HG03066 (cell line): ENCODE data around the gene MAML2.

Source experiments
- ATAC-seq: cut with Tn5 transposase; IDR thresholded peaks from one replicate; pipeline ENCODE4 v1.9.1; 2021; ENCODE audit warnings: low read depth; ENCODE audit not compliant: unreplicated experiment

The MAML2 gene

DNA sequence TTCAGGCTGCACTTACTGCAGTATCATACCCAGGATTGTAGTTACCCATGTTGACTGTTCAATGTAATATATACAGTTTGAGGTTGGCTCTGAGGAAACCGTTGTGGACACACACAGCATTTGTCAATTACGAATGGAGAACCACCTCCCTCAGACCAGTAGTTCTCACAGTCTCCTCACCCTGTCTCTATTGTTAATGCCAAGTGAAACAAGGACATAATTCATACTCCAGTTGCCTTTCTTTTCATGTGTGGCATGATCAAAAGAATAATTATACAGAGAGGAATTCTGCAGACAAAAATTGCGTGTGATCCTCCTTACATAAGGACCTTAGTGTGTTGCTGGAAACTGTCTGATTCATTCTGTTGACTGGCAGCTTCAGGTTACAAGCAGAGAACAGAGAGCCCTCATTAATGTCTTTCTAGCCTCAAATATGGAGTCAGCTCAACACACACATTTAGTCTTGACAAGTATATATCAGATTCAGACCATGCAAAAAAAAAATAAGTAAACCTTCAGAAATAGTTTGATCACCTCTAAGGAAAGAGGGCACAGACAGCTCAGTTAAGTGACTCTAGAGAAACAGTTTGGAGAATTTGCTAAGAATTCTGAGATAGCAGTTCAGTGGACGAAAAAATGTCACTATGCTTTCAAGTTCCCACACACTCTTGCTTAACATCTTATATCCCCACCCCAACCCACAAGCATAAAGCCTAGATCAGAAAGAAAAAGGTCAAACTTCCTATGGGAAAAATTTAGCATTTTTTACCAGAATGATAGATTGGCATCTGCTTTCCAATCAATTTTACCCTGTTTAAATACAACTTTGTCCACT lies 96.1 kb downstream of the MAML2 start:
- ATAC-seq, result no peak

DNA sequence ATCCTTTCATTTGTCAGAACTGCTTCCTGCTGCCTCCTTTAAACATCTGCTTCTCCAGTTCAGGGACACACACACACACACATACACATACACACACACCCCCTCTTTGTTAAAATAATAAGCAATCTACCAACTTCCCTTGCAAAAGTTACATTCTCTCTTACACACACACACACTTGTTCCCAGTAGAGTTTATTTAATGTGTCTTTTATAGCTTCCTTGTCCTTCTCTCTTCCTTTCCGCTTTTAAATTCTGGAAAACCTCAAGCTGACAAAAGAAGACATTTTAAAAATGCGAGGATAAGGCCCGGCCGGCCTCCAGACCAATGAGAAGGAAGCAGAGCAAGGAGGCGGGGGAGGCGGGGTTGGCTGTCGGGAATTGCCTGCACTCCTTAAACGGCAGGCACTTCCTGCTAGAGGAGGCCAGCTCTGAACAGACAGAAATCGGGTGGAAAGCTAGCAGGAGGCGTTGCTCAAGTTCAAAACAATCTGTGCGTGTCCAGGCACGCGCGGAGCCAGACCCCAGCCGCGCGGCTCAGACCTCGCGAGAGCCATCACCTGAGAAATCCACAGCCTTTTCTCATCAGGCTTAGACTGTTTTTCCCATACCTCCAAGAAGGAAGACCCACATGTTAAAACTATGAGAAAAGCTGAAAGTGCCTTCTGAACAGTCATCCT lies 99.9 kb downstream of the MAML2 start:
- peak; percentile 92 for ATAC-seq

DNA sequence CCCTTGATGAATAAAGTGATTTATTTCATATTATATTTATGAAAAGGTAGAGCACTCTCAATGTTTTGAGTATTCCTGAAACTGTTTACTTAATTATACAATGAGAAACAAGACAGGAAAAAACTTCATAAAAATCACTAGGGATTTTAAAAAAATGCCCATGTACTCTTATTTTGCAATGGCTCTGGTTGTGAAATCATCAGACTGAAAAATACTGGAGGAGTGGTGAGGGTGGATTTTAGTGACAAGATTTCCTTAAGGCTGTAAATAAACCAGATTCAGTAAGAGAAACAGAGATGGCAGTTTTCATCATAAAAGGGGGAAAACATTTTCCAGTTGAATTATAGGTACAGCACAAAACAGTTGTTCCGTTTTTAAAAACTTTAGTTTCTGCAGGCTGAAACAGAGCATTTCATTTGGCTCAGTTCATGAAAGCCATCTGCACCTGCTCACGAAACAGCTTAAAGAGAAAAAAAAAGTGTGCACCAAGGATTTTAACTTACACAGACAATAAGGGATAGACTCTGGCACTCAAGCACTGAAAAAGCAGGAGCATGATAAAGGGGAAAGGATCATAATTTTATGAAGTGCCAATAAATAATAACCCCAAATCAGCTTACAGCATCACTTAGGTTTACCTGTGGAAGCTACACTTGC lies 100.7 kb downstream of the MAML2 start:
- no peak for ATAC-seq

DNA sequence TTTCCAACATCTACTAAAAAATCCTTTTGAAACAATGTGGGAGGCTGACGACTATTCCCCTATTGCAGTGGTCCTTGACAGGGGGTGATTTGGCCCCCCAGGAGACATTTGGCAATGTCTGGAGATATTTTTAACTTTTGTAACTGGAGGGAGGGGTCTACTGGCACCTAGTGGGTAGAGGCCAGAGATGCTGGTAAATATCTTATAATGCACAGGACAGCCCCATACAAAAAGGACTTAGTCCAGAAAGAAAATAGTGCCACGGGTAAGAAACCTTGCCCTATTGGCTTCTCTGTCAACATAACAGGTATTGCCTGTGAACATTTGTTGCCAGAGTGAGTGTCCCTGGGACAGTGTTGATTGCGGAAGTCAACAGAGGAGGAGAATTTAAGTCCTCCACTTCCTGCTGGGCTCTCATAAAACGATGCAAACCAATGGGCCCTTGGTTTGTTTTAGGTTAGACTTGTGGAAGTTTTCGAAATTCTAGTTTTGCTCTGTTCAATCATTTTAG lies 101.6 kb downstream of the MAML2 start:
- no peak for ATAC-seq

DNA sequence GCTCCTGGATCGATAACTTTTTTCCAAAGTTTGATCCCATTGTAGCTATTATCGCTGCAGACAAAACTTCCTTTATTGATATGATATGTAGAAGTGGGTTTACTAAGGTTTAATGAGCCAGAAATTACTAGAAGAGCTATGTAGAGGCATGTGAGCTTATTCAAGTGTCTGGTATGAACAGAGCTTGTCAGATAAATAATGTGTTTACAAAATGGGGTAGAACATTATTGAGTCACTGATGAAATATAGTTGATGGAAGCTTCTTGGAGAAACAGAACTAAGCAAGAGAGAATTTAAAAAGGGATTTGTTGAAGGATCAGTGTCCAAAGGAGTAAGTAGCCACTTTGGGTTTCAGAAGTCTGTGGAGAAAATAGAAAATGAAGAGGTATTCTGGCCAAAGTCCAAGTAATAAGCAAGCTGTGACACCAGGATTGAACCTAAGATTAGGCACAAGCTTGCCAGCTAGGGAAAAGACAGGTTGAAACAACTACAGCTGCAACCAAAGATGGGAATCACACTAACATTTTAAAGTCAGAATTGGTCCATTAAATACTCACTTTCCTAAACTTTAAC lies 104.3 kb downstream of the MAML2 start:
- ATAC-seq, result no peak

DNA sequence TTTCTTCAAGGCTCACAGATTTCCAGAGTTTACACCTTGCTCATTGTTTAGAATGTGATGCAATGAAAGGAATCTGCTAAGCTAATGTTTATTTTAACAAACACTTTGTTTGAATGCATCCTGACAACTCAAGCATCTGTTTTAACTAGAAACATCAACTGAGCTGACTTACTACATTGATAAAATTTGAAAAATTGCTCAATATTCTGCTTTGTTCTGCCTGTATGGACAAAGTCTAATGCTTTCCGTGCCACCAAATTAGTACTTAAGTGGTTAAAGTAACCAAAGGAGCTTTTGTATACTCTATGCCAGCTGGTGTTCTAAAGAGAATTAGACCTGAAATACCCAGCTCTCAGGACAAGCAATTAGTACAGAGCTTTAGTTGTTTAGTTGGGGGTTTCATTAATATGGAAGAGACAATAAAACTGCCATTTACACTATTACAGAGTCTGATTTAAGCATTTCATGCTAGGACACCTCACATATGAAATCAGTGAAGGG lies 105.2 kb downstream of the MAML2 start:
- no peak for ATAC-seq

DNA sequence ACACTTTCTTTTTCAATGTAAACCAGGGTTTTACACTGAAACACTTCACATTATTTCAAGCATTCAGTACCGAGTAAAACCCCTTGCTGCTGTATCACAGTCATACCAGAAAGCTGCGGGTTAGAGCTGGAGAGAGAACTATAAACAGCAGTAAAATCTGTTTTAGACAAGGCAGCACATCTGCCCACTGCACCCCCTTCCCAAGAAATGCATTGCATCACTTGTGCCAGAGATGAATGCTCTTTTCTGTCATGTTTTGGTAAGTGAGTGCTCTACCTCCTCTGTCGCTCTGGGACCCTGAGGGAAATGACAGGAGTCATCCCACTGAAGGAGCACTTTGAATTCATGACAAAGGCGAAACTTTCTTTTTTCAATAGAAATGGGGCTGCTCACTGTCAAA lies 107.2 kb downstream of the MAML2 start:
- peak; percentile 66 for ATAC-seq

DNA sequence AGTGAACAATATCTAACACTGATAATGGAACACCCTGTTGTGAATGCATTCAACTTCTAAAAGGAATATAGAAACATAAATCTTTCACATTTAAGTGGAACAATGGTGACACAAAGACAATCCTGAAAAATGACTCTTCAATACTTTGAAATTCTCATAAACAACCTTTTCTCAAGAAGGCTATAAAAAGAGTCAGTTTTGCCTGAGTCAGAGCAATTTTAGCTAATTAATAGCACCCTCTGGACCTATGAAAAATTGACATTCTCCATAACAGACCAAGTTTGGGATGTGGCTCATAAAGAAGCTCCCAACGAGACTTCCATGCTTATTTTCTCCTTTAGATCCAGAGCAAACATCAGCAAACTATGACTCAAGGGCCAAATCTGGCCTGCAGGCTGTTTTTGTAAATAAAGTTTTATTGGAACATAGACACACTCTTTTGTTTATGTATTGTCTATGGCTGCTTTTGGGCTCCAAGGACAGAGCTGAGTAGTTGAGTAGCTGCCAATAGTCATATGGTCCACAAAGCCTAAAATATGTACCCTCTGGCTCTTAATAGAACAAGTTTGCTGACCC lies 108.0 kb downstream of the MAML2 start:
- no peak for ATAC-seq

DNA sequence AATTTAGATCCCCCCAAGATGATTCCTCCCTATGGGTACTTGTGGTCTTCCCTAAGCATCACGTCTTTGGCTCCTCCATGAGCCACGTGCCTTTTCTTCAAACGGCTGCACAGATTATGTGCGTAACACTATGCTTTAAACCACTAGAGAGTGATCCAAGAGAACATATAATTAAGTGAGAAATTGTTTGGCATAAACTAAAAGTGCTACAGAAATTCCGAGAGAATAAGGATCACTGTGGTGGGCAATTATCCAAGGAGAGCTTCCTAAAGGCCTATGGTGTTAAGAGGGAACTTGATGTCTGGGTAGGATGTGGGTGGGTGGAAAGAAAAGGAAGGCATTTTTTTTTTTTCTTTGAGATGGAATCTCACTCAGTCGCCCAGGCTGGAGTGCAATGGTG lies 110.9 kb downstream of the MAML2 start:
- ATAC-seq, result no peak

DNA sequence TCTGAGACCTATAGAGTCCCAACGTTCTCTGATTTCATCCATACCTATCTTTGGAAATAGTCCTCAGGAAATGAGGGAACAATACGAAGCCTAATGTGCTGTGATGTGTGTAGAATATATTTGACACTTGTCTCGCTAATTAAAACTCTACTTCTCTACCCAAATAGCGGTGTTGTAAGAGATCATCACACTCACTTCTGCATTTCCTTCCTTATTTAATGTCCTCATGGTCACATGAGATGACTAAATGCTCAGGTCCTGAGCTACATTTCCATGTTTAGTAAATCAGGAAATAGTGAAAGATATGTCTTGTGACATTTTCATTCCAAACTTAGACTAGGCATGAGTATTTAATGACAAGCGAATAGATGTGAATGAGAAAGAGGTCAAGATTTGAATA lies 112.3 kb downstream of the MAML2 start:
- no peak for ATAC-seq

DNA sequence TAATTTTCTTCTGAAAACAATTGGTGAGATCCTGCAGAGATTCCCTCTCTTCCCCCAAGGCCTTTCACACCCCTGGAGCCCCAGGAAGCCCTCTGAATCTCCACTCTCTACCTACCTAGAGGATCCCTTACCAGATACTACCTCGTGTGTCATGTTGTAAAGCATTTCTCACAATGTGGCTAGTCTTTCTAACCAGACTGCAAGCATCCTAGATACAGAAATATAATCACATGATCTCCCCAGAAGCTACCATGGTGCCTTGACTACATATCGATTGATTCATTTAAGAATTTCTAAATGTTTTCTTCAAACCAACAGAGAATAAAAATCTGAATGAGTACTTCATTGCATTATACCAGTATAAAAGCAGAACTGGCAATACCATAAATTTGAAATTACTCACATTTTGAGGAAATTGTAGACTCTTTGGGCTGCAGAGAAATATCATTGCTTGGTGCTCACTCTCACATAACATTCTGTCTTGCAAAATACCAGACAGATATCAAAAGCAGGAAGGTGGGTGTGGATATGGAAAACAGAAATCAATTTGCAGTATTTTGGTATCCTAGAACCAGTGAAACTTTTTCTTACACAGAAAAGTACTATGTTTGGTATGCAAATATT lies 113.5 kb downstream of the MAML2 start:
- ATAC-seq, result no peak

DNA sequence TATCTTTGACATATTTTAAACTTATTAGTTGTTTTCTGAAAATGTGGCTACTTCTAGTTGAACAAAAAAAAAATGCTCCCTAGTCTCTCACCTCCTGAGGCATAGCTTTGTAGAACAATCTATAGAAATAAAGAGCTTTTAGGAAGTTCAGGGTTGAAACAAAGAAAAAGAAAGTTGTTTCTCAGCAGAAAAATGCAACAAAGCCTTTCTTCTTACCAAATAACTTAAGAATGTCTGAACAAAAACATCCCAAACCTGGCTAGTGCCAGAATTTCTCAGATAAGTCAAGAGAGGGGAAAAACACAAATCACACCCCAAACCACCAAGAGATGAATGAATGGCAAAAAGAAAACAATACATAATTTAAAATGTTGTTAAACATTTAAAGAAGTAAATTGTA lies 114.1 kb downstream of the MAML2 start:
- ATAC-seq, result no peak

DNA sequence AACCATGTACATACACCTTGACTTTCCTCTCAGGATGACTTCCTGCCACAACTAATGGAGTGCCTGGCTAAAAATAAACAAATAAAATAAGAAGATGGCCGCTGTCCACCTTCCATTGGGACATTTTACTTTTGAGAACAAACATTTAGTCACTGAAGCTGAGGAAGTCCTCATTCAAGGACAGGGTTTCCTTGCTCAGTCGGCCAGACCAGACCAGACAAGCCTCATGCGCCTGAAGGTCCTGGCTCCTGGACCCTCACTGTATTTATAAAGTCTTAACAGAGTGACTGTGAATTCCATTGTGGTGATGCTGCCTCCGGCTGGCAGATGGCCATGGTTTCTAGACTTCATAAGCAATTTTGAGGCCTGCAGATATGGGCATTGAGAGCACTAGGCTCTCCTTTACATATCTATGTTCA lies 114.5 kb downstream of the MAML2 start:
- ATAC-seq, result no peak

DNA sequence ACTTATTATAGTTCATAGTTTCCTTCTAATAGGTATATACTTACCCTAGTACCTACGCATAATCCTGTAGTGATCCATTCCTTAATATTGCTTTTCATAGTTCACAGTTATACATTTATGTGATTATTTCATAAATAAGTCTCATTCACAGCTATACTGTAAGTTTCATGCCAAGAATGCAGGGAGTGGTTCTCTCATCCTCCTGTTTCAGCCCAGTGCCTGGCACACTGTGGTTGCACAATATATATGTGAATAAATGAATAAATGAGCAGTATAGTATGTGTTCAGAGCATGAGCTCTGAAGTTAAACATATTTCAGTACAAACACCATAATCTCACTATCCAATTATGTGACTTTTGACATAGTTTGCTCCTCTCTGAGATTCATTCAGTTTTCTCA lies 115.8 kb downstream of the MAML2 start:
- no peak for ATAC-seq

DNA sequence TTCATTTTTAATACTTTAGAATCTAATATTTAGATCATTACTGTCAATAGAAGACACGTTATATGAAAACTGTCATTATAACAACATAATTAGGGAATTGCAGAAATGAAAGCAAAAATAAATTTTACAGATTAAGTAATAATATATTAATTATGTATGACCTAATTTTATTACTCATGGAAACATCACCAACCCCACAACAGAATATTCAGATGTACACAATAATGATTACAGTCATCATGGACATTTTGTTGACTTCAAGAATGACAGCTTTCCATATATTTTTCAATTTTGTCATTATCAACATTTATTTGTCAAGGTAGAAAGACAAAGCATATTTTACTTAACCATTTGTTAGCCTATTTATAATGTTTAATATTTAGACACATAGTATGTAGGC lies 119.9 kb downstream of the MAML2 start:
- ATAC-seq, result no peak

DNA sequence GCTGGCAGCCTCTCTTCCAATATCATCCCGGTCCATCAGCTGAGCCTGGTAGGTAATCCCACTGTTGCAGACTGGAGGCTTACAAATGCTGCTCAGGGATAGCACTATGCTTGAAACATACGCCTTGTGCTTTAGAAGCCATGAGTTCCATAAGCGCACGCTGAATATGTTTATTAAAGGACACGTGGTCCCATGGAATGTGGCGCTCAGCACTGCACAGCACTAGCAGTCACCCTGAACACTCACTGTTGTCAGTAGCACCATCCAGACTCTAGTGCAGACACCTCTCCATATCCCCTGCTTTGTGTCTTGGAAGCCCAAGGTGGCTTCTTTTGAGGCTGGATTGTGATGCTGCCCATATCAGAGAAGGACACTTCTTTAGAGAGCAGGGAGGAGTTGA lies 120.9 kb downstream of the MAML2 start:
- ATAC-seq, result no peak

DNA sequence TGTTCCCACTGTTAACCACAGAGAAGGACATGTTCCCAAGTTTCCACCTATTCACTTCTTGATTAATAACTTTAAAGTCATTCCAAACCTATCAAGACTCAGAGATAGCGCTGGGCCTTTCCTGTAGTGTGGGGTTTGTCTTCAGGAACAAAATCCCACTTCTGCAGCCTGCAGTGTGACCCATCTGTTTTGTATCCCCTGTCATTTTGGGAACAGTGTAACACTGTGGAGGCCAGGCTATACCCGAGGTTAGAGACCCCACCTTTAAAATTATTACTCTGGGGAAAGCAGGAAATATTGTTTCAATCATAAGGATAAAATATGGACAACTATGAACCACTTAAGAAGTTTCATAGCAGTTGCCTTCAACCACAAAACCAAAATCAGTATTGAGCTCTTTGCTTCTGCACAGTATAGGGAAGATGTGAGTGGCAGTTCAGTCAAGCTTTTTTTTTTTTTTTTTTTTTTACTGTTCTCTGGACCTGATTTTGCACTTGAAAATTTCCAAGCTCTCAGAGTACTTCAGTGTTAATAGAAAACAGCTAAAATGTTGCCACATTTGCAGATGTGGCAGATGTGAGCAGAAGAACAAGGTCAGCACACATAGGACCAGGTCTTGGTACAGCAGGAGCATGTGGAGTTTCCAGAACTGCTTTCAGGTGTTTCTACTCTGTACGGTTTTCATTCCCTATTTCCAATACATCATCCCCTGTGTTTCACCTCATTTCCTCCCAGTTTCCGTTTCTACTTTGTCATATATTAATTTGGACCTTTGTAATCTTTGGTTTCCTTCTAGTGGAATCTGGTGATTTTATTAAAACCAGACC lies 121.5 kb downstream of the MAML2 start:
- no peak for ATAC-seq

DNA sequence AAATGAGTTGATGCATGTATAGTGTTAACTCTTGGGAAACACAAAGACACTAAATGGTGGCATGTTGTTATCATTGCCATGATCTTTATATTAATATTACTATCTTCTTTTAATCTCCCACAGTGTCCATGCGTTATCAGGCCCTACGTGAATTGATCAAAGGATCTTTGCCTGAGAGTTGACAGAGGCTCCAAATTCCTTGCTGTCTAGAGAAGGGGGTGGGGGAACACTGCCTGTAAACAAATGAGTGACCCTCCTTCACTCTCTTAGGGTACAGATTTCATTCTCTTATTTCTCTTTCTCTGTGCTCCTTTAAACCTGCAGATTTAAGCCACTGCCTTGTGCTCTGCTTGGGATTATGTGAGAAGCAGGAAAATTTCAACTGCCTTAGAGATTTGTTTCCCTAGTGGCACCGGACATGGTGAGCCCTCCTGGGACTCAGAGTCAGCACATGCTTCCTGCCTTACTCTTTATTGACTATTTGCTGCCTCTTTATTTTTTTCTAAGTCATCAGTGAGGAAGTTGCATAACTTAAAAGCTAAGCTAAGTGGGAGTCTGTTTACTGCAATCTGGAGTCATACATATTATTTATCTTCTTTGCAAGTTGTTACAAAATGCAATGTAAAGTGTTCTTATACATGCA lies 122.9 kb downstream of the MAML2 start:
- ATAC-seq, result no peak

DNA sequence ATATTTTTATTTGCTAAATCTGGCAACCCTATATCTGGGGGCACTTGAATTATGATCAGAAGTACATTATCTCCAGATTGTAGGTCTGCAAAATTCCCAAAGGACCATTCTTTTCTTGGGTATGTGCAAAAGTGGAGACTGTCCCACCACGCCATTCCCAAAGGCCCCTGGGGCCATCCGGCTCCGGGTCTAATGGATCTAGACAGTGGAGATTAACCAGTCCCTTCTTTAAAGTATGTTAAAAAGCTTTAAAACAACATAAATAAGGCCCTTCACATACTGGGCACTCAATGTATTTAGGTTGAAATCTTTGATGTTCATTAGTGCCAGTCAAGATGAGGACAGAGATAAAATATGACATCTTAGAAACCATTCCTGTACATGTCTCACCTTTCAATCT lies 124.1 kb downstream of the MAML2 start:
- no peak for ATAC-seq
